Measurements from ENCODE around the gene TMED1.
"Not testable (repeated sequence)": the region's sequence is repeated elsewhere in the genome, so short reads cannot be mapped to it uniquely, and the experiment has no call there.

TMED1 gene

DNA sequence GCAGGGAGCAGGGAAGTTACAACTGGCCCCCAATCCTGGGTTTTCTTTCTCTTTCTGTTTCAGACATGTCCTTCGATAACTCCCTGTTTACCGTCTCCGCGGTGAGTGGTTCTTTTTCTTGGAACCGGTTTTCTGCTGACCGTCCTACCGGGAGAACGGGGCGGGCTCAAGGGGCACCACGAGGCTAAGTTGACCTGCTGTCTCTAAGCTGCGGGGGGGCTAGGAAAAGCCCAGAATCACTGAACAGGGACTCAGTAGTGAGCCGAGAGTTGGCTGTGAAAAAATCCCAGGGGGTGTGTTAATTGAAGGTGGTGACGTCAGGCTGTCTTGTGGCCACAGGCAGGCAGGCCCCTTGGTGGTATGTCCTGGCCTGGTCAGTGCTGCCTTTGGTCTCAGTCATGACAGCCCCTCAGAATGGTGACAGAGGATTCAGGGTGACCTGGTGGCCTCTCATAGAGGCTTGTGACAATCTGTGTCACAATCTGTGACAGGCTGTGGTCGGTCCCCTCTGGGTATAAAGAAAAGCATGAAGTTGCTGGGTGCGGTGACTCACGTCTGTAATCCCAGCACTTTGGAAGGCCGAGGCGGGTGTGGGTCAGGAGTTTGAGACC, 27.2 kb upstream of the TMED1 start:
- no peak for FAIRE-seq
- peak; percentile 26 for DNase-seq (ENCODE audit: low spot score)

DNA sequence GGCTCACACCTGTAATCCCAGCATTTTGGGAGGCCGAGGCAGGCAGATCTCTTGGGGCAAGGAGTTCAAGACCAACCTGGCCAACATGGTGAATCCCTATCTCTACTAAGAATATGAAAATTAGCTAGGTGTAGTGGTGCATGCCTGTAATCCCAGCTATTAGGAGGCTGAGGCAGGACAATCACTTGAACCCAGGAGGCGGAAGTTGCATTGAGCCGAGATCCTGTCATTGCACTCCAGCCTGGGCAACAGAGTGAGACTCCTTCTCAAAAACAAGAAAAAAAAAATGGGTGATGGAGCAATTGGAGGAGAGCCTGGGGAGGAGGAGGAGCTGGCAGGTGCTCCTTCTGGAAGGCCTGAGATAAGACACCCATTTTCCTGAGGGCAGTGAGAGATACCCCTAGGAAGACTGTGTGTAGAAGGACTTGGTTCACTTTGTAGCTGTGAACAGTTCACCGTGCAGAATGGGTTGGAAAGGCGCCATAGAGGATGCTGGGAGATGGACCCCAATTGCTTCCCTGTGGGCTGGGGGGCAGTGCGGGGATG, 26.6 kb upstream of the TMED1 start:
- no peak for FAIRE-seq
- DNase-seq (ENCODE audit: low spot score) = no peak

DNA sequence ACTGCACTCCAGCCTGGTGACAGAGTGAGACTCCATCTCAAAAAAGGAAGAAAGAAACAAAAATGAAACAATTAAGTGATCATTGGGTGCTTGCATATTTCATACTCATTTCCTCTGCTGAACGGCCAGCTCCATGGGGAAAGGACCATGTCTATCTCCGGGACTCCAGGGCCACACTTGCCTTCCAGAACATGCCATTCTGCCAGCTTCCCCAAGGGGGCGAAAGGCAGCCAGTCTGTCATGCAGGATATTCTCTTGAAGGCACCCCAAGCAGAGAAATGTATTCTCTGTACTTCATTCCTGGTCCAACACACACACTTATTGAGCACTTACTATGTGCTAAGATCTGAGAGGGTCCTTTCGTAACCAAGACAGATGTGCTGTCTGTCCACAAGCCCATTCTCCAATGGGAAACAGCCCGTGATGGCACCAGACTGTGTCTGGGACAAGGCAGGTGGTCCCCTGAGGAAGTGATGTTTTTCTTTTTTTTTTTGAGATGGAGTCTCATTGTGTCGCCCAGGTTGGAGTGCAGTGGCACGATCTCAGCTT, 25.2 kb upstream of the TMED1 start:
- no peak for DNase-seq (ENCODE audit: low spot score)

DNA sequence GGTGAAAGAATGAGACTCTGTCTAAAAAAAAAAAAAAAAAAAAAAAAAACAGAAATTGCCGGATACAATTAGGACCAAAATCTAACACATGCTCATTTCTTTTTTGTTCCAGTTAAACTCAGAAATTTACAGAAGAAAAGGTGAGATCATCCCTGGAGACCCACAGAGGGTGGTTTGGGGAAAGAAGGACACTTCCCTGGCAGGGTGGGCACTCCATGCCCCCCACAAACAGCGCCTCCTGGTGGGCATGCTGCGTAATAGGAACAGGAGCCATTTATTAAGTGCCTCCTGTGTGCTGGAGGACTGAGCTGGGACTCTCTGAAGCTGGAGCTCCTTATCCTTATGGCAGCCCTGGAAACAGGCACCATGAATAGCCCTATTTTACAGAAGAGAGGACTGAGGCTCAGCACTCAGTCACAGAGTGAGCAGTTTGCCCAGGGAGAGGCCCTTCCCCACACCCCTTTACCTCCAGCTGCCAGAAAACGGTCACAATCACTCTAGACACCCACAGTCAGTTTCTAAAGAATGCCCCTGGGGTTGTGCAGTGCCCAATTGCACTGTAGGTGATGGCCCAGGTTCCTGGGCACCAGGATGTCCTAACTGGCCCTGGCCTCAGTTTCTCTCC, 22.3 kb upstream of the TMED1 start:
- no peak for FAIRE-seq
- no peak for DNase-seq (ENCODE audit: low spot score)

More for the DNA sequence above, 25.2 kb upstream of the TMED1 start:
- FAIRE-seq = no peak

DNA sequence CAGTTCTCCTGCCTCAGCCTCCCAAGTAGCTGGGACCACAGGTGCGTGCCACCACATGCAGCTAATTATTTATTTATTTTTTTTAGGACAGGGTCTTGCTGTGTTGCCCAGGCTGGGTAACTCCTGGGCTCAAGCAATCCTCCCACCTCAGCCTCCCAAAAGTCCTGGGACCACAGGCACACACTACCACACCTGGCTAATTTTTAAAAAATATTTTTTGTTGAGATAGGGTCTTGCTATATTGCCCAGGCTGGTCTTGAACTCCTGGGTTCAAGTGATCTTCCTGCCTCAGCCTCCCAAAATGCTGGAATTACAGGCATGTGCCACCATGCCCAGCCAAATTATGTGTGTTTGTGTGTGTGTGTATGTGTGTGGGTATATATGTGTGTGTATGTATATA, 20.9 kb upstream of the TMED1 start:
- DNase-seq (ENCODE audit: low spot score); FAIRE-seq: not testable (repeated sequence)

DNA sequence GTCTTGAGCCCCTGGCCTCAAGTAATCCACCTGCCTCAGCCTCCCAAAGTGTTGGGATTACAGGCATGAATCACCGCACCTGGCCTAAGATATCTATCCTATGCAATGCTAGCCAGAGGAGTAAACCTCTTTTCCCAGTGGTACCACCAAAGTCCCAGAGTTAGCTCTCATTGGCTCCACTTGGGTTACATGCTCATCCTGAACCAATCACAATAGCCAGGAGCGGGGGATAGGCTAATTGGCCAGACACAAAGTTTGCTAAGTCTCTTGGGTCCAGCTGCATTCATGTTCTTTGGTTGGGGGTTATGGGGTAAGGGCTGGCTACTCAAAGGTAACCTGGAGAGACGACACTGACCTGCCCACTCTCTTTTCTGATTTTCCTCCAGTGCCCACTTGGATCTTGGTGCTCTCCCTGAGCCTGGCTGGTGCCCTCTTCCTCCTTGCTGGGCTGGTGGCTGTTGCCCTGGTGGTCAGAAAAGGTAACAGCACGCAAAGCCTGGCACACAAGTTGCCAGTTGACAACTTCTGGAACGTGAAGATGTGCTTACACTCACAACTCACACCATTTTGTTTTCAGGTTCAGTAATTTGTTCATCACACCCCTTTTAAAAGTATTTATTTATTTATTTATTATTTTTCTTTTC, 20.0 kb upstream of the TMED1 start:
- no peak for FAIRE-seq
- DNase-seq (ENCODE audit: low spot score) = no peak

DNA sequence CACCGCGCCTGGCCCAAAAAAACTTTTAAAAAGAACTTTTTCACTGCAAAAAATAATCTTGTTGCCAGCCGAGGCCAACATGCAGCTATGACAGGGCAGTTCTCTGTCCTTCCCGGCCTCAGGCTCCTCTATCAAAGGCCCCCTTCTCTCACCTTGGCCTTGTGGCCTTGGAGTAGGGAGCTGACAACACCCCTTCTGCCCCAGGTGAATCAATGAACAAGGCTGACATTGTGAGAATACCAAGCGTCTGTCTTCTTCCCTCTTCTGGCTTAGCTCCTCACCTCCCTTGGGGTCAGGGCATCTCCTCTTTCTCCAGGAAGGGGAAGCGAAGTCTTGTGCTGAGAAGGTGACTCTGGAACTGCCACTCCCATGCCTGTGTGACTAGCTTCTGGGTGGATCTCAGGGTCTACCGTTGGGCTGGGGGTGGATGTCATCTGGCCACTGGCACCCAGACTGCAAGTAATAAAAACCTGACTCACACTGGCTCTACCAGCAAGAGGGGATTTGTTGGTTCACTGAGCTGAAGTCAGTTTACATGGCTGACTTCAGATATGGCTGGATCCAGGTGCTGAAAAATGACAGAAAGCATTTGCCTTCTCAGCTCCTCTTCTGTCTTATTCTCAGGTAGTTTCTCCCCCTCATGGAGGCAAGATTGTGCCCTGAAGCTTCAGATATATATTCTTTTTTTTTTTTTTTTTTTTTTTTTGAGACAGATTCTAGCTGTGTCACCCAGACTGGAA, 18.5 kb upstream of the TMED1 start:
- no peak for FAIRE-seq
- no peak for DNase-seq (ENCODE audit: low spot score)

DNA sequence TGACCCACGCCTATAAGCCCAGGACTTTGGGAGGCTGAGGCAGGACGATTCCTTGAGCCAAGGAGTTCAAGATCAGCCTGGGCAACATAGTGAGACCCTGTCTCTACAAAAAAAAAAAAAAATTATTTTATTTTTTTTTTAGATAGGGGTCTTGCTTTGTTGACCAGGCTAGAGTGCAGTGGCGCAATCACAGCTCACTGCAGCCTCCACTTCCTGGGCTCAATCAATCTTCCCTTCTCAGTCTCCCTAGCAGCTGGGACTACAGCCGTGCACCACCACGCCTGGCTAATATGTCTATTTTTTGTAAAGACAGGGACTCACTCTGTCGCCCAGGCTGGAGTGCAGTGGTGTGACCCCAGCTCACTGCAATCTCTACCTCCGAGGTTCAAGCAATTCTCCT, 16.9 kb upstream of the TMED1 start:
- DNase-seq (ENCODE audit: low spot score) (no peak), FAIRE-seq (no peak)

DNA sequence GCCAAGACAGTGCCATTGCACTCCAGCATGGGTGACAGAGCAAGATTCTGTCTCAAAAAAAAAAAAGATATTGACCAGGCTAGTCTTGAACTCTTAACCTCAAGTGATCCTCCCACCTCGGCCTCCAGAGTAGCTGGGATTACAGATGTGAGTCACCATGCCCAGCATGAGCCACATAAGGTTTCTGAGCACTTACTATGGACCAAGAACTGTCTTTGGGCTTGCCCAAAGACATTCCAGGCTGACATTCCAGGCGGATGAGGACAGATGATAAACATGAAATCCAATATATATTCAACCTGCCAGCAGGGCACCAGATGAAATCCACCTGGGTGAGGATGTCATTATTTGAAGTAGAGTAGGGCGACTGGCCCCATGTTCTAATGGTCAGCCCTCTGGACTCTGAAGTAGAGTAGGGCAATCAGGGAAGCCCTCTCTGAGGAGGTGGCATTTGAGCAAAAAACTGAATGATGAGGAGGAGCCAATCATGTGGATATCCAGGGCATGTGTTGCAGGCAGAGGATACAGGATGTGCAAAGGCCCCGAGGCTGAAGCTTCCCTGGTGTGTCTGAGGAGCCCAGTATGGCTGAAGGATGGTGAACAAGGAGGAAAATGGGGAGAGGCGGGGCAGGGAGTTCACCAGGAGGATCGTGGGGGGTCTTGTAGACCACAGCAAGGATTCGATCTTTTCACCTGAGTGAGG, 16.2 kb upstream of the TMED1 start:
- DNase-seq (ENCODE audit: low spot score) = peak; percentile 51
- FAIRE-seq = no peak

DNA sequence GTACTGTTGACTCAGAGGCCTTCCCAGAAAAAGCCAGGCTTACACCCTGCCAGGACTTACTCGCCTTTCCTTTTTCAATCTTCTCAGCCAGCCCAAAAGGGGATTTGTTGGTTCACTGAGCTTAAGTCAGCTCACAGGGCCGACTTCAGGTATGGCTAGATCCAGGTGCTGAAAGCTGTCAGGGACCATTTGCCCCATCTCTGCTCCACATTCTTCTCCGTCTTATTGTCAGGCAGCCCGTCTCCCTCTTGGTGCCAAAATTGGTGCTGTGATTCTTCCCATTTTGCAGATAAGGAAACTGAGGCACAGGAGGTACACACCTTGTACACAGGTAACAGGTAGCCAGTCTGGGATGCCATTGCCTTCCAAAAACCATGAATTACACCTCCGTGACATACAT, 14.6 kb upstream of the TMED1 start:
- FAIRE-seq (no peak), DNase-seq (ENCODE audit: low spot score) (no peak)

DNA sequence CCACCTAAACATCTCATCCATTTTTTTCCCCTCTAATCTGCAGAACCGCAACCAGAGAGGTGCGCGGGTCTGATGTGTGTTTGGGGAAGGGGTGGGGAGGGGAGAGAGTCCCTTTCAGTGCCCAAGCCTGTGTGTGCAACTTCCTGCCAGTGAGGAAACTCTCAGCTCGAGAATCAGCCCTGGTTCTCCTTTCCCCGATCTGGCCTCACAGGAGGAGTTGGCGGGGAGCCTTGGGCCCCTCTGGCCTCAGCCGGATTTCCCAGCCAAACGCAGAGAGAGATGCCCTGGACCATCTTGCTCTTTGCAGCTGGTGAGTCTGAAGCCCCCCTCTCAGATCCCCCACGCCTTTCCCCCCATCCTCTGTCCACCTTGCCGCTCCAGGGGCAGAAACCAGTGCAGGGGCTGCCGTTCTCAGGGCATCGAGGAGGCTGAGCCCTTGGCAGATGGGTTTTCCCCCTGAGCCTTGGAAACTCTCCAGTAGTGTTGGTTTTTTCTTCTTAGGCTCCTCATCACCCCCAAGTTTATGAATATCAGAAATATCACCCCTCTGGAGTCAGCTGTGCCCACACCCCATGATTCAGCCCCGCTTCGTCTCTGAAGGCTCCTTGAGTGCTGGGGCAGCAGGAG, 12.3 kb upstream of the TMED1 start, which contains the start of gene C19orf38:
Gene C19orf38 (plus strand): TSS at position 186 of the 627 bp plus-strand sequence. CDS start 94 bp downstream, at position 280.
- DNase-seq (ENCODE audit: low spot score) (no peak), FAIRE-seq (no peak)

DNA sequence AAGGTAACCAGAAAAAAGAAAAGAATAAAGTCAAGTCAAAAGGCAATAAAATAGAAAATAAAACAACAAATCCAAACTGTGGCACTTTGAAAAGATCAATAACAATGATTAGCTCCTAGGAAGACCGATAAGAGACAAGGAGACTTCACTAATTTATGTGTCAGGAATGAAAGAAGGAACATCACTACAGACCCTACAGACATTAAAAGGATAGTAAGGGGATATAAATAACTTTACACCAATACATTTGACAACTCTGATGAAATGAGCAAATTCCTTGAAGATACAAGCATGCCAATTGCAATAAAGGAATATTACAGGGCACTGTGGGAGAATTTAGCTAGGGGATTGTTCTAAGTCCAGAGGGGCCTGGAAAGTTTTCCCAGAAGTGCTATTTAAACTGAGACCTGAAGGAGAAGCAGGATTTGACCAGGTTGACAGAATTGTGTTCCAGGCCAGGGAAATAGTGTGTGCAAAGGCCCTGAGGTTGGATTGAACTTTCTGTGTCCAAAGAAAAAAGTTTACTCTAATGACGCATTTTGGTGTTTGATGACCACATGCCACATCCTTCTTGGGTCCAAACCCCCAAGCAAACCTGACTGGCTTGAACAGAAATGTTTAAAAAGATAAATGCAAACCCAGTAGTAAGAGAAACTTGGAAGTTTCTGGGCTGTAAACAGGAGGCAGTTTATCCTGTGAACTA, 10.6 kb upstream of the TMED1 start:
- FAIRE-seq = no peak
- no peak for DNase-seq (ENCODE audit: low spot score)

DNA sequence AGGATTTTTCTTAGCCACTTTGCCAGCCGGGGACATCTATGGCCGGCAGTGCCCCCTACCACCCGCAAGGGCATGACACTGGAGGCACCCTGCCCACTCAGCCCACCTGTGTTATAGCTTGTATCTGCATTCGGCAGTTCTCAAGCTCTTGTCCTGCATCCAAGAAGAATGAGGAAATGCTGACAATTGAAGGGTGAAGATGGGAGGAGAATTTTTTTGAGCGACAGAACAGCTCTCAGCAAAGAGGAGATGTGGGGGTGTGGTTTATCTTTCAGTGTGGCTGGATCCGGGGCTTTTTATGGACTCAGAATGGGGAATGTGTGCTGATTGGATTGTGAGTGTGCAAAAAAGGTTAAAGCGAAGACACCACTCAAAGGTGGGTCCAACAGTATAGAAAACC, 6.8 kb upstream of the TMED1 start:
- no peak for DNase-seq (ENCODE audit: low spot score)
- FAIRE-seq = no peak

DNA sequence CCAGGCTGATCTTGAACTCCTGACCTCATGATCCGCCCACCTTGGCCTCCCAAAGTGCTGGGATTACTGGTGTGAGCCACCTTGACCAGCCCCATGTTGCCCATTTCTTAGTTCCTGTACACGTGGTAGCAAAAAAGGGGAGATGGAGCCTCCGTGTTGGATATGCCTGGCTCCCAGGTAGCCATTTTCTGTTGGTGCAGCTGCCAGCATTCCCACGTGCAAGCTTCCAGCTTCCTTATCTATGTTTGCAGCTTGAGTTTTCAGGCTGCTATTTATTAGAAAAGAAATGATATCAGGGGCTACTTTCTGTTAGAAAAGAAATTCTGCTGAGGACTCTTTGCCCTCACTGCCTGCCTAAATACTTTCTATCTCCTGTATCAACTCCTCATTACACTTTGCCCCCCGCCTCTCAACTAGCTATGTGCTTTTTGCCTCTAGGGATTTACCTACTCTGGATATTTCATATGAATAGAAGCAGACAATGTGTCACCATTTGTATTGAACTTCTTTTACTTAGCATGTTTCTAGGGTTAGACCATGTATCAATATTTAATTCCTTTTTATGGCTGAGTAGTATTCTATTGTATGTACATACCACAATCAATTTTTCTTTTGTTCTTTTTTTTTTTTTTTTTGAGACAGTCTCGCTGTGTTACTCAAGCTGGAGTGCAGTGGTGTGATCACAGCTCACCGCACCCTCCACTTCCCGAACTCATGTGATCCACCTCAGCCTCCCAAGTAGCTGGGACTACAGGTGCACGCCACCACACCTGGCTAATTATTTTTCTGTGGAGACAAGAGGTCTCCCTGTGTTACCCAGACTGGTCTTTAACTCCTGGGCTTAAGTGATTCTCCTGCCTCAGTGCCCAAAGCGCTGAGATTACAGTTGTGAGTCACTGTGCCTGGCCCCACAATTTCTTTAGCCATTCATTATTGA, 3.4 kb upstream of the TMED1 start:
- FAIRE-seq (no peak), DNase-seq (ENCODE audit: low spot score) (no peak)

DNA sequence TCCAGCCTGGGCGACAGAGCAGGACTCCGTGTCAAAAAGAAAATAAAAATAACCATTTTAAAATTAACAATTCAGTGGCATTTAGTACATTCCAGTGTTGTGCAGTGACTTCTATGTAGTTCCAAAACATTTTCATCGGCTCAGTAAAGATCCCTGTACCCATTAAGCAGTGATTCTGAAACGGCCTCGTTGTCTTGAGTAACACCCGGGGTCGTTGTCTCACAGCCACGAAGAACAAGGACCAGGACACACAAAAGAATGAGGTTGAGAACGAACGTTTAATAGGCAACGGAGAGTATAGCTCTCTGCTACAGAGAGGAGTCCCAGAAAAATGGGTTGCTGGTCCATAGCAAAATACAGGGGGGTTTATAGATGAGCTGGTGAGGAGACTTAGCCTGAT, 2.4 kb upstream of the TMED1 start:
- FAIRE-seq (no peak), DNase-seq (ENCODE audit: low spot score) (no peak)

DNA sequence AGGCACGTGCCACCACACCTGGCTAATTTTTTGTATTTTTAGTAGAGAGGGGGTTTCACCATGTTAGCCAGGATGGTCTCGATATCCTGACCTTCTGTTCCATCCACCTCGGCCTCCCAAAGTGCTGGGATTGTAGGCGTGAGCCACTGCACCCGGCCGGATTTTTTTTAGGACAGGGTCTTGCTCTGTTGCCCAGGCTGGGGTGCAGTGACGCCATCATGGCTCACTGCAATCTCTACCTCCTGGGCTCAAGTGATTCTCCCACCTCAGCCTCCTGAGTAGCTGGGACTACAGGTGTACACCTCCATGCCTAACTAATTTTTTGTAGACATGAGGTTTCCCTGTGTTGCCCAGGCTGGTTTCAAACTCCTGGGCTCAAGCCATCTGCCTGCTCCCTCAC, 1.6 kb upstream of the TMED1 start:
- not testable (repeated sequence) for DNase-seq (ENCODE audit: low spot score); FAIRE-seq

DNA sequence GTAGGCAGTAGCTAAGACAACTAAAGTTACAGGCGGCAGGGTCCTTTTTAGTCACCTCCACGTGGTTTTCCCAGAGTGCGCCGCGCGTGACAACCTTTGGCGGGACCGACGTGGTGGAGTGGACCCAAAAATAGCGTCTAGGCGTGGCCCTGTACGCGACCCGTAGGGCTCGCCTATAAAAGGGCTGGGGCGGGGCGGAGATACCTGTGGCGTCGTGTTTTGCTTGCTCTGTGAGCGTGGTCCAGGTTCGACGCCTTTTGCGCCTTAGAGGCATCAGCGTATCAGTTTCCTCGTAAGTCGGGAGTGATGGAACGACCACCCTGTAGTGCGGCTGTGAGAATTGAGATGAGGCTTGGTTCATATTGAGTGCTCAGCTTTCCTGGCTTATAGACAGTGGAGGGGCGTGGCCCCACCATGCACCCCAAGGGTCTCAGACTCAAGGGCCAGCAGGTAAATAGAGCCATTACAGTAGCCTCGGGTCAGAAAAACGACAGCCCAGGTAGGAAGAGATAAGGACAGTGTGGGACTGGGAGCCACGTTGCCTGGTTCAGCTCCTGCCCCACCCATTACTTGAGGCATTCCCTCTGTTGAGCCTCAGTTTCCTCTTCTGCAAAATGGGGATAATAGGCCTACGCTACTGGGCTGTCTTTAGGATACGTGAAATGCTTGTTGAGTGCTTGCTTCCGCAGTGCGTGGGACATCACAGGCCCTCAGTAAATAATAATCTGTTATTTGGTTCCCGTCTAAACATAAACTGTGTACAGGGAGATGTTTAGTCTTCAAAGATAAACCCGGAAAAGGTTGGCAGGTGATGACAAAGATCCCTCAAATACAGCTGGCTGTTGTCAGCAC, 693 bp upstream of the TMED1 start:
- DNase-seq (ENCODE audit: low spot score) = peak; percentile 78
- no peak for FAIRE-seq
